ENCODE data around the gene PRDX6.

PRDX6 gene

GRCh38 chr1:173438675-173439074 is 38.5 kb upstream of the PRDX6 start:
- H3K4me3 ChIP-seq (ENCODE audit: low read length, poor library complexity, severe bottlenecking), result no peak overlapping the region
- H2AFZ ChIP-seq (ENCODE audit: low read length), result no peak overlapping the region
- H3K79me2 ChIP-seq (ENCODE audit: insufficient read depth, low read length), result no peaks in the 10 kb centered on the region
- no peak for TF ChIP-seq EZH2phosphoT487 (IDR thresholded peaks at IDR 0.05; ENCODE audit: borderline replicate concordance)
- no peak for TF ChIP-seq CTCF (conservative IDR thresholded peaks at IDR 0.05; ENCODE audit: low read length)
- no peak overlapping the region for H3K9ac ChIP-seq (ENCODE audit: low read depth, low read length, poor library complexity, severe bottlenecking)
- no peaks in the 10 kb centered on the region for H3K27me3 ChIP-seq (ENCODE audit: insufficient read depth, low read length, poor library complexity, severe bottlenecking)
- no peaks in the 10 kb centered on the region for H3F3A ChIP-seq (ENCODE audit: low read depth)
- H3K4me1 ChIP-seq (ENCODE audit: insufficient read depth, low read length, poor library complexity, severe bottlenecking), result no peaks in the 10 kb centered on the region
- no peaks in the 10 kb centered on the region for H3K9me3 ChIP-seq (ENCODE audit: insufficient read depth, low read depth, low read length)
- H3K9me2 ChIP-seq (replicated peaks; ENCODE audit: low read depth, low read length), result no peaks in the 10 kb centered on the region
- H3K4me2 ChIP-seq (ENCODE audit: low read depth, low read length, poor library complexity, severe bottlenecking), result no peak overlapping the region
- no peaks in the 10 kb centered on the region for H4K20me1 ChIP-seq (ENCODE audit: insufficient read depth, low read length, poor library complexity, severe bottlenecking)
- H3K36me3 ChIP-seq (ENCODE audit: insufficient read depth, low read length), result no peaks in the 10 kb centered on the region

GRCh38 chr1:173440430-173440829 is 36.7 kb upstream of the PRDX6 start:
- no peak overlapping the region for H3K4me3 ChIP-seq (ENCODE audit: low read length, poor library complexity, severe bottlenecking)
- no peaks in the 10 kb centered on the region for H3K9me3 ChIP-seq (ENCODE audit: insufficient read depth, low read depth, low read length)
- H3K27me3 ChIP-seq (ENCODE audit: insufficient read depth, low read length, poor library complexity, severe bottlenecking), result no peaks in the 10 kb centered on the region
- no peak overlapping the region for H3K4me2 ChIP-seq (ENCODE audit: low read depth, low read length, poor library complexity, severe bottlenecking)
- H3K9me2 ChIP-seq (replicated peaks; ENCODE audit: low read depth, low read length), result no peaks in the 10 kb centered on the region
- H3F3A ChIP-seq (ENCODE audit: low read depth), result no peaks in the 10 kb centered on the region
- no peaks in the 10 kb centered on the region for H3K79me2 ChIP-seq (ENCODE audit: insufficient read depth, low read length)
- TF ChIP-seq EZH2phosphoT487 (IDR thresholded peaks at IDR 0.05; ENCODE audit: borderline replicate concordance) (no peak), CTCF (conservative IDR thresholded peaks at IDR 0.05; ENCODE audit: low read length) (no peak)
- no peaks in the 10 kb centered on the region for H3K36me3 ChIP-seq (ENCODE audit: insufficient read depth, low read length)
- no peak overlapping the region for H2AFZ ChIP-seq (ENCODE audit: low read length)
- H3K4me1 ChIP-seq (ENCODE audit: insufficient read depth, low read length, poor library complexity, severe bottlenecking), result no peaks in the 10 kb centered on the region
- no peak overlapping the region for H3K9ac ChIP-seq (ENCODE audit: low read depth, low read length, poor library complexity, severe bottlenecking)
- no peaks in the 10 kb centered on the region for H4K20me1 ChIP-seq (ENCODE audit: insufficient read depth, low read length, poor library complexity, severe bottlenecking)

GRCh38 chr1:173444757-173445156 is 32.4 kb upstream of the PRDX6 start:
- TF ChIP-seq CTCF (conservative IDR thresholded peaks at IDR 0.05; ENCODE audit: low read length) (no peak), EZH2phosphoT487 (IDR thresholded peaks at IDR 0.05; ENCODE audit: borderline replicate concordance) (no peak)
- no peak overlapping the region for H3K4me3 ChIP-seq (ENCODE audit: low read length, poor library complexity, severe bottlenecking)
- no peaks in the 10 kb centered on the region for H3F3A ChIP-seq (ENCODE audit: low read depth)
- H3K9me3 ChIP-seq (ENCODE audit: insufficient read depth, low read depth, low read length), result peaks cover 12% of the 10 kb centered on the region; the same call in 1 of the 2 replicates
- no peaks in the 10 kb centered on the region for H3K36me3 ChIP-seq (ENCODE audit: insufficient read depth, low read length)
- no peaks in the 10 kb centered on the region for H3K27me3 ChIP-seq (ENCODE audit: insufficient read depth, low read length, poor library complexity, severe bottlenecking)
- no peak overlapping the region for H2AFZ ChIP-seq (ENCODE audit: low read length)
- no peaks in the 10 kb centered on the region for H3K79me2 ChIP-seq (ENCODE audit: insufficient read depth, low read length)
- no peaks in the 10 kb centered on the region for H3K4me1 ChIP-seq (ENCODE audit: insufficient read depth, low read length, poor library complexity, severe bottlenecking)
- H3K9me2 ChIP-seq (replicated peaks; ENCODE audit: low read depth, low read length), result no peaks in the 10 kb centered on the region
- H4K20me1 ChIP-seq (ENCODE audit: insufficient read depth, low read length, poor library complexity, severe bottlenecking), result no peaks in the 10 kb centered on the region
- H3K9ac ChIP-seq (ENCODE audit: low read depth, low read length, poor library complexity, severe bottlenecking), result no peak overlapping the region
- H3K4me2 ChIP-seq (ENCODE audit: low read depth, low read length, poor library complexity, severe bottlenecking), result no peak overlapping the region

All from Loucy (cell line).